ENCODE measurements around the gene HIGD1A.

DNA sequence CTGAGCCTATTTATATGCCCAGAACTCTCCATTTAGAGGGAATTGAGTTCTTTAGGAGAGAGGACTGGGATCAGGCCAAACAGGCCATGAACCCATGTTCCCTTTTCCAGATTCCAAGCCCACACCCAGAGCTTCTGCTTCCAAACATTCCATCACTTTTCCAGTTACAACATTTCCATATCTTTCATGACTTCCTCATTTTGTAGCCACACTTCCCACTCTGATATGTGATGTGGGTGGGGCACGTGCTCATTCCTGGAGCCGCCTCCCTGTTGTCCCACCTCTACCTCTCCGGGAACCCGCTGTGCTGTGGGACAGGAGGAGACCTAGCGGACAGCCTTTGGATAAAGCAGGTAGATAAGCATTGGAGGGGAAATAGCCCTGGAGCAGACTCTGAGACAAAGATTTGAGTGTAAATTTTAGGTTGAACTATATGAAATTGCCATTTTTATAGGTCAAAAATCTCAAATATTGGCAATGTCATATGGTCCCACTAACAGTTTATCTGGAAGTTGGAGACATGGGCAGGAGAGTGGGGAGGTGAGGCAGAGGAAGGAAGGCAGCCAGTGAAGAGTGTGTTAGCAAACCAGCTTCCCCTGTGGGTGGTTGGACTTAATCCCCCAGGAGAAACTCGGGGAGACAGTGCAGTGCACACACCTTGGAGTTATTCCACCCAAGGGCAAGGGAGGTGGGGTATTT, 39.6 kb upstream of the HIGD1A start:
- TF ChIP-seq, protein P1, sequence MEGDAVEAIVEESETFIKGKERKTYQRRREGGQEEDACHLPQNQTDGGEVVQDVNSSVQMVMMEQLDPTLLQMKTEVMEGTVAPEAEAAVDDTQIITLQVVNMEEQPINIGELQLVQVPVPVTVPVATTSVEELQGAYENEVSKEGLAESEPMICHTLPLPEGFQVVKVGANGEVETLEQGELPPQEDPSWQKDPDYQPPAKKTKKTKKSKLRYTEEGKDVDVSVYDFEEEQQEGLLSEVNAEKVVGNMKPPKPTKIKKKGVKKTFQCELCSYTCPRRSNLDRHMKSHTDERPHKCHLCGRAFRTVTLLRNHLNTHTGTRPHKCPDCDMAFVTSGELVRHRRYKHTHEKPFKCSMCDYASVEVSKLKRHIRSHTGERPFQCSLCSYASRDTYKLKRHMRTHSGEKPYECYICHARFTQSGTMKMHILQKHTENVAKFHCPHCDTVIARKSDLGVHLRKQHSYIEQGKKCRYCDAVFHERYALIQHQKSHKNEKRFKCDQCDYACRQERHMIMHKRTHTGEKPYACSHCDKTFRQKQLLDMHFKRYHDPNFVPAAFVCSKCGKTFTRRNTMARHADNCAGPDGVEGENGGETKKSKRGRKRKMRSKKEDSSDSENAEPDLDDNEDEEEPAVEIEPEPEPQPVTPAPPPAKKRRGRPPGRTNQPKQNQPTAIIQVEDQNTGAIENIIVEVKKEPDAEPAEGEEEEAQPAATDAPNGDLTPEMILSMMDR (IDR thresholded peaks at IDR 0.05 in 4 of 5, conservative IDR thresholded peaks at IDR 0.05 in 1 of 5) = no peak
- TF ChIP-seq POLR2A (IDR thresholded peaks at IDR 0.05) = no peak

Data from gastrocnemius medialis (tissue), 4 donors.